ENCODE results near the gene LRPAP1.
"Not testable (repeated sequence)": the region's sequence is repeated elsewhere in the genome, so short reads cannot be mapped to it uniquely, and the experiment has no call there.

Gene LRPAP1

GRCh38 chr4:3548991-3549693 lies 16.9 kb upstream of the LRPAP1 start:
- H3K27me3 ChIP-seq (replicated peaks; ENCODE audit: control insufficient read depth, insufficient read depth, low read length); H3K4me1 ChIP-seq (ENCODE audit: control insufficient read depth, insufficient read depth, low read length); H3K36me3 ChIP-seq (ENCODE audit: control insufficient read depth, insufficient read depth, low read length, severe bottlenecking); H3K4me3 ChIP-seq (ENCODE audit: low read length); H3K9ac ChIP-seq (ENCODE audit: low read length); DNase-seq (ENCODE audit: low read depth); H3K9me3 ChIP-seq (ENCODE audit: control insufficient read depth, low read length): not testable (repeated sequence)

GRCh38 chr4:3546721-3547120 lies 14.5 kb upstream of the LRPAP1 start:
- not testable (repeated sequence) for H3K9ac ChIP-seq (ENCODE audit: low read length); H3K4me3 ChIP-seq (ENCODE audit: low read length); H3K36me3 ChIP-seq (ENCODE audit: control insufficient read depth, insufficient read depth, low read length, severe bottlenecking); DNase-seq (ENCODE audit: low read depth); H3K4me1 ChIP-seq (ENCODE audit: control insufficient read depth, insufficient read depth, low read length); H3K27me3 ChIP-seq (replicated peaks; ENCODE audit: control insufficient read depth, insufficient read depth, low read length); H3K9me3 ChIP-seq (ENCODE audit: control insufficient read depth, low read length)

- not testable (repeated sequence) for H3K4me1 ChIP-seq (ENCODE audit: control insufficient read depth, insufficient read depth, low read length); H3K9me3 ChIP-seq (ENCODE audit: control insufficient read depth, low read length); H3K9ac ChIP-seq (ENCODE audit: low read length); H3K27me3 ChIP-seq (replicated peaks; ENCODE audit: control insufficient read depth, insufficient read depth, low read length); H3K4me3 ChIP-seq (ENCODE audit: low read length); H3K36me3 ChIP-seq (ENCODE audit: control insufficient read depth, insufficient read depth, low read length, severe bottlenecking); DNase-seq (ENCODE audit: low read depth)
Observed at GRCh38 chr4:3545351-3545750, 13.1 kb upstream of the LRPAP1 start.

- H3K9me3 ChIP-seq (ENCODE audit: control insufficient read depth, low read length); H3K27me3 ChIP-seq (replicated peaks; ENCODE audit: control insufficient read depth, insufficient read depth, low read length); H3K9ac ChIP-seq (ENCODE audit: low read length); H3K36me3 ChIP-seq (ENCODE audit: control insufficient read depth, insufficient read depth, low read length, severe bottlenecking); DNase-seq (ENCODE audit: low read depth); H3K4me3 ChIP-seq (ENCODE audit: low read length); H3K4me1 ChIP-seq (ENCODE audit: control insufficient read depth, insufficient read depth, low read length): not testable (repeated sequence)
Observed at GRCh38 chr4:3544259-3545025, 12.2 kb upstream of the LRPAP1 start.

GRCh38 chr4:3543415-3543814 lies 11.2 kb upstream of the LRPAP1 start:
- H3K9me3 ChIP-seq (ENCODE audit: control insufficient read depth, low read length); H3K27me3 ChIP-seq (replicated peaks; ENCODE audit: control insufficient read depth, insufficient read depth, low read length); H3K4me1 ChIP-seq (ENCODE audit: control insufficient read depth, insufficient read depth, low read length); DNase-seq (ENCODE audit: low read depth); H3K36me3 ChIP-seq (ENCODE audit: control insufficient read depth, insufficient read depth, low read length, severe bottlenecking); H3K9ac ChIP-seq (ENCODE audit: low read length); H3K4me3 ChIP-seq (ENCODE audit: low read length): not testable (repeated sequence)

- H3K36me3 ChIP-seq (ENCODE audit: control insufficient read depth, insufficient read depth, low read length, severe bottlenecking); H3K27me3 ChIP-seq (replicated peaks; ENCODE audit: control insufficient read depth, insufficient read depth, low read length); DNase-seq (ENCODE audit: low read depth): not testable (repeated sequence)
Observed at GRCh38 chr4:3538906-3539305, 6.7 kb upstream of the LRPAP1 start.

GRCh38 chr4:3535812-3536211 lies 3.6 kb upstream of the LRPAP1 start:
- peaks cover 14% of the 10 kb centered on the region for H3K4me1 ChIP-seq (ENCODE audit: control insufficient read depth, insufficient read depth, low read length)
- not testable (repeated sequence) for H3K9ac ChIP-seq (ENCODE audit: low read length); H3K4me3 ChIP-seq (ENCODE audit: low read length); H3K9me3 ChIP-seq (ENCODE audit: control insufficient read depth, low read length); DNase-seq (ENCODE audit: low read depth); H3K27me3 ChIP-seq (replicated peaks; ENCODE audit: control insufficient read depth, insufficient read depth, low read length); H3K36me3 ChIP-seq (ENCODE audit: control insufficient read depth, insufficient read depth, low read length, severe bottlenecking)

More at GRCh38 chr4:3538906-3539305, 6.7 kb upstream of the LRPAP1 start:
- not testable (repeated sequence) for H3K9ac ChIP-seq (ENCODE audit: low read length); H3K4me1 ChIP-seq (ENCODE audit: control insufficient read depth, insufficient read depth, low read length); H3K4me3 ChIP-seq (ENCODE audit: low read length); H3K9me3 ChIP-seq (ENCODE audit: control insufficient read depth, low read length)

GRCh38 chr4:3533423-3533820 lies 1.2 kb upstream of the LRPAP1 start:
- Histone ChIP-seq H3K4me3 (ENCODE audit: low read length) (no peak overlapping the region), H3K9ac (ENCODE audit: low read length) (no peak overlapping the region), H3K36me3 (ENCODE audit: control insufficient read depth, insufficient read depth, low read length, severe bottlenecking) (no peaks in the 10 kb centered on the region), H3K9me3 (ENCODE audit: control insufficient read depth, low read length) (no peaks in the 10 kb centered on the region), H3K27me3 (replicated peaks; ENCODE audit: control insufficient read depth, insufficient read depth, low read length) (peaks cover 7% of the 10 kb centered on the region), H3K4me1 (ENCODE audit: control insufficient read depth, insufficient read depth, low read length) (peaks cover 31% of the 10 kb centered on the region)
- no peak for DNase-seq (ENCODE audit: low read depth)

- DNase-seq (ENCODE audit: low read depth): no peak
- peaks cover 7% of the 10 kb centered on the region for H3K27me3 ChIP-seq (replicated peaks; ENCODE audit: control insufficient read depth, insufficient read depth, low read length)
- H3K4me3 ChIP-seq (ENCODE audit: low read length): peak overlapping the region; percentile 87
- H3K36me3 ChIP-seq (ENCODE audit: control insufficient read depth, insufficient read depth, low read length, severe bottlenecking): no peaks in the 10 kb centered on the region
- H3K9me3 ChIP-seq (ENCODE audit: control insufficient read depth, low read length): no peaks in the 10 kb centered on the region
- H3K9ac ChIP-seq (ENCODE audit: low read length): peak overlapping the region; percentile 79
- peaks cover 31% of the 10 kb centered on the region for H3K4me1 ChIP-seq (ENCODE audit: control insufficient read depth, insufficient read depth, low read length)
Observed at GRCh38 chr4:3532751-3533422, 665 bp upstream of the LRPAP1 start.

GRCh38 chr4:3531318-3531878 lies 824 bp downstream of the LRPAP1 start:
- Histone ChIP-seq H3K36me3 (ENCODE audit: control insufficient read depth, insufficient read depth, low read length, severe bottlenecking) (no peaks in the 10 kb centered on the region), H3K4me1 (ENCODE audit: control insufficient read depth, insufficient read depth, low read length) (peaks cover 31% of the 10 kb centered on the region), H3K9ac (ENCODE audit: low read length) (peak overlapping the region; percentile 85), H3K27me3 (replicated peaks; ENCODE audit: control insufficient read depth, insufficient read depth, low read length) (peaks cover 7% of the 10 kb centered on the region), H3K9me3 (ENCODE audit: control insufficient read depth, low read length) (no peaks in the 10 kb centered on the region), H3K4me3 (ENCODE audit: low read length) (peak overlapping the region; percentile 87)
- DNase-seq (ENCODE audit: low read depth): peak; percentile 30

GRCh38 chr4:3530663-3531254 lies 1.5 kb downstream of the LRPAP1 start:
- DNase-seq (ENCODE audit: low read depth): no peak
- peak overlapping the region; percentile 85 for H3K9ac ChIP-seq (ENCODE audit: low read length)

More at GRCh38 chr4:3530663-3531254, 1.5 kb downstream of the LRPAP1 start:
- H3K4me1 ChIP-seq (ENCODE audit: control insufficient read depth, insufficient read depth, low read length): peaks cover 31% of the 10 kb centered on the region
- peaks cover 7% of the 10 kb centered on the region for H3K27me3 ChIP-seq (replicated peaks; ENCODE audit: control insufficient read depth, insufficient read depth, low read length)
- H3K4me3 ChIP-seq (ENCODE audit: low read length): peak overlapping the region; percentile 87
- H3K36me3 ChIP-seq (ENCODE audit: control insufficient read depth, insufficient read depth, low read length, severe bottlenecking): no peaks in the 10 kb centered on the region
- no peaks in the 10 kb centered on the region for H3K9me3 ChIP-seq (ENCODE audit: control insufficient read depth, low read length)
